PC-3 (cell line): ENCODE measurements around the gene PPM1L. TPM values are rescaled to one million over a fixed set of nuclear protein-coding genes. Genes with fewer than 3 reads are reported as not detected.

ENCODE experiments used
- ATAC-seq: fragments of 200-7000 bp; cut with Tn5 transposase; 2 replicates; pipeline ENCODE4 v1.9.1; 2020; ENCODE audit warnings: mild to moderate bottlenecking, moderate library complexity
- BruUV-seq: library from RNA; stranded (reverse); fragments of 400-500 nt; replicated peaks from 2 replicates; lab custom pipeline; 2021; lab: Mats Ljungman, UMichigan
- CTCF ChIA-PET: fragments of 300-600 bp; sonication (Branson Sonifier 250); formaldehyde crosslinking; loops from one replicate; lab custom pipeline; 2022; ENCODE audit warnings: antibody characterized with exemption; lab: Charles Lee
- POLR2A ChIA-PET: fragments of 300-600 bp; sonication (Branson Sonifier 250); formaldehyde crosslinking; loops from one replicate; lab custom pipeline; 2022; ENCODE audit warnings: antibody characterized with exemption; ENCODE audit not compliant: unreplicated experiment; lab: Charles Lee
- DNase-seq: peaks from one replicate; pipeline ENCODE4 v3.0.0-alpha.2; 2015
- H2AFZ ChIP-seq: fragments of 300-600 bp; sonication (generic); 2 replicates; pipeline ENCODE4 v1.6.0; 2016; ENCODE audit warnings: antibody characterized with exemption, low read length
- H3F3A ChIP-seq: fragments of 300-600 bp; sonication (generic); one replicate; pipeline ENCODE4 v1.6.0; 2017; ENCODE audit warnings: antibody characterized with exemption, low read length, control low read depth, mild to moderate bottlenecking; ENCODE audit not compliant: unreplicated experiment
- H3K27ac ChIP-seq: fragments of 300-600 bp; sonication (generic); 2 replicates; pipeline ENCODE4 v1.5.1; 2016; ENCODE audit warnings: mild to moderate bottlenecking, low read length
- H3K27me3 ChIP-seq: fragments of 300-600 bp; sonication (generic); 2 replicates; pipeline ENCODE4 v1.6.1; 2016; ENCODE audit warnings: low read length, mixed read lengths
- H3K36me3 ChIP-seq: fragments of 300-600 bp; sonication (generic); 2 replicates; pipeline ENCODE4 v1.6.1; 2016; ENCODE audit warnings: low read depth, mixed run types, low read length, mixed read lengths
- H3K4me1 ChIP-seq: fragments of 300-600 bp; sonication (generic); 2 replicates; pipeline ENCODE4 v1.5.1; 2016; ENCODE audit warnings: low read length; ENCODE audit not compliant: insufficient read depth
- H3K4me2 ChIP-seq: fragments of 300-600 bp; sonication (generic); 2 replicates; pipeline ENCODE4 v1.6.0; 2016; ENCODE audit warnings: low read length
- H3K4me3 ChIP-seq: fragments of 300-600 bp; sonication (generic); 2 replicates; pipeline ENCODE4 v1.5.1; 2016; ENCODE audit warnings: mild to moderate bottlenecking, low read length, mixed read lengths
- H3K79me2 ChIP-seq: fragments of 300-600 bp; sonication (generic); 2 replicates; pipeline ENCODE4 v1.6.1; 2017; ENCODE audit warnings: low read length, mixed read lengths
- H3K9ac ChIP-seq: fragments of 300-600 bp; sonication (generic); 2 replicates; pipeline ENCODE4 v1.6.0; 2016; ENCODE audit warnings: mild to moderate bottlenecking, low read length
- H3K9me2 ChIP-seq: fragments of 300-600 bp; sonication (generic); replicated peaks from 2 replicates; pipeline ENCODE4 v1.6.1; 2016; ENCODE audit warnings: mixed run types, low read length, mixed read lengths
- H3K9me3 ChIP-seq: fragments of 300-600 bp; sonication (generic); 2 replicates; pipeline ENCODE4 v1.6.1; 2016; ENCODE audit warnings: low read length, mixed read lengths
- H4K20me1 ChIP-seq: fragments of 300-600 bp; sonication (generic); 2 replicates; pipeline ENCODE4 v1.6.1; 2016; ENCODE audit warnings: low read length, mixed read lengths
- CTCF ChIP-seq: fragments of 300-600 bp; sonication (generic); conservative IDR thresholded peaks from 2 replicates; pipeline ENCODE4 v1.5.1; 2017; ENCODE audit warnings: antibody characterized with exemption, low read depth, mild to moderate bottlenecking, low read length
- EZH2 ChIP-seq: fragments of 300-600 bp; sonication (generic); IDR thresholded peaks from one replicate; pipeline ENCODE4 v1.6.1; 2017; ENCODE audit warnings: antibody characterized with exemption, mild to moderate bottlenecking, low read length; ENCODE audit not compliant: unreplicated experiment
- EZH2phosphoT487 ChIP-seq: fragments of 300-600 bp; sonication (generic); IDR thresholded peaks from 2 replicates; pipeline ENCODE4 v1.6.1; 2018; ENCODE audit warnings: mild to moderate bottlenecking, antibody characterized with exemption, low read length, borderline replicate concordance
- intact Hi-C: fragments of 100-400 bp; cut with micrococcal nuclease; formaldehyde crosslinking; loops from 2 replicates; pipeline ENCODE4 v1.9.0; 2023
- total RNA-seq: library from RNA; depleted of rRNA; stranded (reverse); fragments of >200 nt; gene quantifications from 2 replicates; pipeline ENCODE4 v1.2.3, GENCODE V29; 2014

PPM1L gene
- total RNA-seq, 1 experiment from 2014 or later: 7.0 TPM

DNA sequence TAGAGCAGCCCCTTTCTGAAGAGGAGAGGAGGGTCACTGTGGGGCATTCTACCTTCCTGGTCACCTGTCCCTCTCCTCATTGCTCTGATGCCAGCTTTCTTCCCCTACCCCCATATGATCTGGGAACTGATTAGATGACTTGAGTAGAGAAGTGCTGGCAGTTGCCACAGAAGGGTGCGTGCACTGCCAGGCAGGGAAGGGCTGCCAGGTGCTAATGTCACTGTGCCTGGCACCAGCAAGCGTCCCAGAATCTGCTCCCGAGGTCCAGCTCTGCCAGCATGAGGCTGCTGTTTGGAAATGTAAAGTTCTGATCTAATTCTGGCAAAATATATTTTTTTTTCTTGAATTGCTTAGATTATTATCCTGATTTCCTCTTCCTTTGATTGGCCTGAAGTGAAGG, 52.8 kb downstream of the PPM1L start:
- Histone ChIP-seq H3K36me3 (no peaks in the 10 kb centered on the region), H3K27me3 (no peaks in the 10 kb centered on the region), H3K79me2 (no peaks in the 10 kb centered on the region), H3K9me3 (no peaks in the 10 kb centered on the region), H3K9ac (no peak overlapping the region), H2AFZ (no peak overlapping the region), H3K9me2 (no peaks in the 10 kb centered on the region), H4K20me1 (no peaks in the 10 kb centered on the region), H3K4me2 (no peak overlapping the region), H3K4me3 (no peak overlapping the region), H3K4me1 (no peaks in the 10 kb centered on the region), H3K27ac (no peak overlapping the region), H3F3A (no peaks in the 10 kb centered on the region)
- no peak for TF ChIP-seq EZH2phosphoT487
- TF ChIP-seq EZH2: no peak
- no peak for TF ChIP-seq CTCF
- intact Hi-C loops: no loop called here
- ChIA-PET CTCF (no interaction called here), POLR2A (no interaction called here)
- DNase-seq: no peak
- ATAC-seq: no peak
- no TSS peak for BruUV-seq

DNA sequence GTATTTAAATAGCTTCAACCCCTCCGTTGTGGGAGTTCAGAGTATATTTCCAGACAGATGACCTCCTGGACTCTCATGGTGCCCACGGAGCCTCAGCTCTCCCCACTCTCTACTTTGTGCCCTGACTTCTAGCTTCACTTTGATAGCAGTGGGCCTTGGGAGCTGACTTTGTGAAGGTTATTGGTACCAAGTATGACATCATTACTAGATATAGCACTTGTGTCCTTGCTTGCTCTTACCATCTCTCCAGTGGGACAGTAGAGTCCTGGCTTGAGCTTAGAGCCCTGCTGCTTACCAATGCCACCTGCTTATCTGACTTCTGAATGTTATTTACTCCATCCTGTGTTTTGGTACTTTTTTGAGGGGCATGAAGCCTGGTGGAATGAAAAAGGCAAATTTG, 53.4 kb downstream of the PPM1L start:
- Histone ChIP-seq H2AFZ (no peak overlapping the region), H4K20me1 (no peaks in the 10 kb centered on the region), H3K27me3 (no peaks in the 10 kb centered on the region), H3K79me2 (no peaks in the 10 kb centered on the region), H3K9ac (no peak overlapping the region), H3F3A (no peaks in the 10 kb centered on the region), H3K9me2 (no peaks in the 10 kb centered on the region), H3K9me3 (no peaks in the 10 kb centered on the region), H3K4me1 (no peaks in the 10 kb centered on the region), H3K4me2 (no peak overlapping the region), H3K4me3 (no peak overlapping the region), H3K36me3 (no peaks in the 10 kb centered on the region), H3K27ac (no peak overlapping the region)
- no peak for TF ChIP-seq EZH2phosphoT487
- no peak for TF ChIP-seq CTCF
- no peak for TF ChIP-seq EZH2
- BruUV-seq: no TSS peak
- intact Hi-C loops: no loop called here
- DNase-seq: no peak
- POLR2A ChIA-PET: no interaction called here
- no peak for ATAC-seq
- CTCF ChIA-PET: no interaction called here

DNA sequence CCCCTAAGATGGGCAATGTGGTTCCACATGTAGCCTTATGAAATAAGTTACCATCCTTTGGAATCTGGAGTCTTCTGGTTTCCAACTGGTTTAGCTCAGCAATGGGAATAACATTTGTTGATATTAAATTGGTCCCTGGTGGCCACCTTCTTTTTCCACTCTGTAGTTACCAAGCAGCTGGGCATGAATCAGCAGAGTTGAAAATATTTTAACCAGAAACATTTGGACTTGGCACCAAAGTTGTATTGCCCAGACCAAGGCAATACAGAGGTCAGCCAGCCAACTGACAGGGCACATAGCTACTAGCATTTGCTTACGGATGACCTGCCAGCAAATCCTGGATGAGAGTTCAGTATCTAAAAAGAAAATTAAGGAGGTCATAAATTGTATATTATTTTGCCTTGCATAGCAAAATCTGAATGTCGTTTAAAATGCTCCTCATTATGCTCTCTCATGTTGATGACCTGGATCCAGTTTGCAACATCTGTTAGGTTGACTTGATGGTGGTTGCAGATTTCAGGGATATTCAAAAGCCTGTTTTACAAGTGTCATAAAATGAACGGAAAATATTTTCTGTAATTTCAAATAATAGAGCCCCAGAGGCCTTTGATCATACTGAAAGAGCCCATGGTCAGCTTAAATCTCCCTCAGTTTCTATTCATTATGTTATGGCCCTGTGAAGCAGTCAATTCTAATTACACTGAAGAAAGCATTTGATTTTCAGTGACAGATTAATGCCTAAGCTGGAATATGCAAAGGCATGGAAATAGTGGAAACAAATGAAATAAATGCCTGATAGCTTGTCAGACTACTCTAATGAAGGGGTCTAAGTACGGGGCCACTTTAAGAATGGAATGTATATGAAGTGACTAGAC, 54.6 kb downstream of the PPM1L start:
- no peak for ATAC-seq

More for the DNA sequence above, 54.6 kb downstream of the PPM1L start:
- no peak for DNase-seq
- H3K9me2 ChIP-seq: no peaks in the 10 kb centered on the region
- no peaks in the 10 kb centered on the region for H4K20me1 ChIP-seq
- intact Hi-C loops: no loop called here
- ChIA-PET POLR2A (no interaction called here), CTCF (no interaction called here)
- TF ChIP-seq CTCF: no peak
- TF ChIP-seq EZH2: no peak
- no peak for TF ChIP-seq EZH2phosphoT487
- no peak overlapping the region for H2AFZ ChIP-seq
- no TSS peak for BruUV-seq
- H3K4me1 ChIP-seq: no peaks in the 10 kb centered on the region
- H3K9ac ChIP-seq: no peak overlapping the region
- no peak overlapping the region for H3K27ac ChIP-seq
- no peaks in the 10 kb centered on the region for H3F3A ChIP-seq
- H3K36me3 ChIP-seq: no peaks in the 10 kb centered on the region
- no peaks in the 10 kb centered on the region for H3K27me3 ChIP-seq
- H3K4me3 ChIP-seq: no peak overlapping the region
- H3K79me2 ChIP-seq: no peaks in the 10 kb centered on the region
- H3K4me2 ChIP-seq: no peak overlapping the region
- H3K9me3 ChIP-seq: no peaks in the 10 kb centered on the region
